Measurements from ENCODE around the gene CFB. TPM values are rescaled to one million over a fixed set of nuclear protein-coding genes. Genes with fewer than 3 reads are reported as not detected.

CFB gene
- total and polyA plus RNA-seq, 2 of the 13 experiments (the other 11 are each of a cell fraction or from before 2014, with no cell fraction given) = 171 to 513 TPM

DNA sequence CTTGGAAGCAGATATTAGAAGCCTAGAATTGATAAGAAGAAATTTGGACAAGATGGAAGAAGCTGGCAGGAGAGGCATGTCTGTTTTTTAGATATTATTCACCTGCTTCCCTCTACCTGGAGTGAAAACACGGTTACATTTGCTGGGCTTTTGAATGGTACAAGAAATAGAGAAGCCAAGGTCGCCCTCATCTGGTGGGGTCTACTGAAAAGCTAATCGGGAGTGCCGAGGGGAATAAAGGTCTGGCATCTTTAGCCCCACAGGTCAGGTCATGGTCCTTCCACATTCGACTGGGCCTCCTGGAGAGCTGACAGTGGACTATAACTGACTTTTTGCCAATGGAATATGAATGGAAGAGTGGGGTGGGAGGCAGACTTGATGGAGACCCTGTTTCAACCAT is 23.0 kb upstream of the CFB start (continued):
- TF ChIP-seq ZNF747 (CRISPR knock-in tag; IDR thresholded peaks at IDR 0.05; ENCODE audit: borderline replicate concordance) (no peak), TCF7L2 (IDR thresholded peaks at IDR 0.05; ENCODE audit: low read depth, low read length) (no peak), TEAD2 (CRISPR knock-in tag; IDR thresholded peaks at IDR 0.05) (no peak), NCOA1 (CRISPR knock-in tag; IDR thresholded peaks at IDR 0.05) (no peak), ZNF746 (CRISPR knock-in tag; IDR thresholded peaks at IDR 0.05) (no peak), ZNF839 (CRISPR knock-in tag; IDR thresholded peaks at IDR 0.05; ENCODE audit: borderline replicate concordance) (no peak), KLF6 (CRISPR knock-in tag; IDR thresholded peaks at IDR 0.05) (no peak), NONO (IDR thresholded peaks at IDR 0.05) (no peak), NONO (CRISPR knock-in tag; conservative IDR thresholded peaks at IDR 0.05) (no peak), ZC3H4 (CRISPR knock-in tag; IDR thresholded peaks at IDR 0.05; ENCODE audit: borderline replicate concordance) (no peak), ZNF572 (CRISPR knock-in tag; IDR thresholded peaks at IDR 0.05) (0 out of 2 replicates have a peak, but pooled peaks have one; percentile 47), YEATS4 (CRISPR knock-in tag; IDR thresholded peaks at IDR 0.05; ENCODE audit: borderline replicate concordance) (peak; percentile 26; the same call in 1 of the 2 replicates), LCORL (IDR thresholded peaks at IDR 0.05) (no peak), LCORL (CRISPR knock-in tag; IDR thresholded peaks at IDR 0.05) (0 out of 2 replicates have a peak, but pooled peaks have one; percentile 64), TCF12 (IDR thresholded peaks at IDR 0.05) (no peak), TCF12 (CRISPR knock-in tag; IDR thresholded peaks at IDR 0.05) (no peak), FOXA3 (CRISPR knock-in tag; IDR thresholded peaks at IDR 0.05) (peak; percentile 9; the same call in 1 of the 2 replicates), ZNF121 (CRISPR knock-in tag; IDR thresholded peaks at IDR 0.05) (no peak), MYNN (CRISPR knock-in tag; IDR thresholded peaks at IDR 0.05; ENCODE audit: low read depth) (no peak), CREM (IDR thresholded peaks at IDR 0.05) (no peak), CREM (CRISPR knock-in tag; IDR thresholded peaks at IDR 0.05) (no peak), KLF11 (CRISPR knock-in tag; IDR thresholded peaks at IDR 0.05) (no peak)
- TF ChIP-seq, protein P1, sequence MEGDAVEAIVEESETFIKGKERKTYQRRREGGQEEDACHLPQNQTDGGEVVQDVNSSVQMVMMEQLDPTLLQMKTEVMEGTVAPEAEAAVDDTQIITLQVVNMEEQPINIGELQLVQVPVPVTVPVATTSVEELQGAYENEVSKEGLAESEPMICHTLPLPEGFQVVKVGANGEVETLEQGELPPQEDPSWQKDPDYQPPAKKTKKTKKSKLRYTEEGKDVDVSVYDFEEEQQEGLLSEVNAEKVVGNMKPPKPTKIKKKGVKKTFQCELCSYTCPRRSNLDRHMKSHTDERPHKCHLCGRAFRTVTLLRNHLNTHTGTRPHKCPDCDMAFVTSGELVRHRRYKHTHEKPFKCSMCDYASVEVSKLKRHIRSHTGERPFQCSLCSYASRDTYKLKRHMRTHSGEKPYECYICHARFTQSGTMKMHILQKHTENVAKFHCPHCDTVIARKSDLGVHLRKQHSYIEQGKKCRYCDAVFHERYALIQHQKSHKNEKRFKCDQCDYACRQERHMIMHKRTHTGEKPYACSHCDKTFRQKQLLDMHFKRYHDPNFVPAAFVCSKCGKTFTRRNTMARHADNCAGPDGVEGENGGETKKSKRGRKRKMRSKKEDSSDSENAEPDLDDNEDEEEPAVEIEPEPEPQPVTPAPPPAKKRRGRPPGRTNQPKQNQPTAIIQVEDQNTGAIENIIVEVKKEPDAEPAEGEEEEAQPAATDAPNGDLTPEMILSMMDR (CRISPR knock-in tag; IDR thresholded peaks at IDR 0.05) = peak; percentile 84
- TF ChIP-seq, protein P2, sequence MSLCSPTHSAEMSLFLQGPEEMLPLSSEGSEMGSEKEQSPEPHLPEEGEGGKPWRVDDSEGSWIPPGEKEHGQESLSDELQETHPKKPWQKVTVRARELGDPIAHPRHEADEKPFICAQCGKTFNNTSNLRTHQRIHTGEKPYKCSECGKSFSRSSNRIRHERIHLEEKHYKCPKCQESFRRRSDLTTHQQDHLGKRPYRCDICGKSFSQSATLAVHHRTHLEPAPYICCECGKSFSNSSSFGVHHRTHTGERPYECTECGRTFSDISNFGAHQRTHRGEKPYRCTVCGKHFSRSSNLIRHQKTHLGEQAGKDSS (CRISPR knock-in tag; IDR thresholded peaks at IDR 0.05; ENCODE audit: borderline replicate concordance, low read depth) = no peak
- TF ChIP-seq, protein P3, sequence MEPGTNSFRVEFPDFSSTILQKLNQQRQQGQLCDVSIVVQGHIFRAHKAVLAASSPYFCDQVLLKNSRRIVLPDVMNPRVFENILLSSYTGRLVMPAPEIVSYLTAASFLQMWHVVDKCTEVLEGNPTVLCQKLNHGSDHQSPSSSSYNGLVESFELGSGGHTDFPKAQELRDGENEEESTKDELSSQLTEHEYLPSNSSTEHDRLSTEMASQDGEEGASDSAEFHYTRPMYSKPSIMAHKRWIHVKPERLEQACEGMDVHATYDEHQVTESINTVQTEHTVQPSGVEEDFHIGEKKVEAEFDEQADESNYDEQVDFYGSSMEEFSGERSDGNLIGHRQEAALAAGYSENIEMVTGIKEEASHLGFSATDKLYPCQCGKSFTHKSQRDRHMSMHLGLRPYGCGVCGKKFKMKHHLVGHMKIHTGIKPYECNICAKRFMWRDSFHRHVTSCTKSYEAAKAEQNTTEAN (CRISPR knock-in tag; conservative IDR thresholded peaks at IDR 0.05) = no peak
- TF ChIP-seq, protein P4, sequence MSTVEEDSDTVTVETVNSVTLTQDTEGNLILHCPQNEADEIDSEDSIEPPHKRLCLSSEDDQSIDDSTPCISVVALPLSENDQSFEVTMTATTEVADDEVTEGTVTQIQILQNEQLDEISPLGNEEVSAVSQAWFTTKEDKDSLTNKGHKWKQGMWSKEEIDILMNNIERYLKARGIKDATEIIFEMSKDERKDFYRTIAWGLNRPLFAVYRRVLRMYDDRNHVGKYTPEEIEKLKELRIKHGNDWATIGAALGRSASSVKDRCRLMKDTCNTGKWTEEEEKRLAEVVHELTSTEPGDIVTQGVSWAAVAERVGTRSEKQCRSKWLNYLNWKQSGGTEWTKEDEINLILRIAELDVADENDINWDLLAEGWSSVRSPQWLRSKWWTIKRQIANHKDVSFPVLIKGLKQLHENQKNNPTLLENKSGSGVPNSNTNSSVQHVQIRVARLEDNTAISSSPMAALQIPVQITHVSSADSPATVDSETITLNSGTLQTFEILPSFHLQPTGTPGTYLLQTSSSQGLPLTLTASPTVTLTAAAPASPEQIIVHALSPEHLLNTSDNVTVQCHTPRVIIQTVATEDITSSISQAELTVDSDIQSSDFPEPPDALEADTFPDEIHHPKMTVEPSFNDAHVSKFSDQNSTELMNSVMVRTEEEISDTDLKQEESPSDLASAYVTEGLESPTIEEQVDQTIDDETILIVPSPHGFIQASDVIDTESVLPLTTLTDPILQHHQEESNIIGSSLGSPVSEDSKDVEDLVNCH (CRISPR knock-in tag; IDR thresholded peaks at IDR 0.05) = no peak
- TF ChIP-seq, protein P5, sequence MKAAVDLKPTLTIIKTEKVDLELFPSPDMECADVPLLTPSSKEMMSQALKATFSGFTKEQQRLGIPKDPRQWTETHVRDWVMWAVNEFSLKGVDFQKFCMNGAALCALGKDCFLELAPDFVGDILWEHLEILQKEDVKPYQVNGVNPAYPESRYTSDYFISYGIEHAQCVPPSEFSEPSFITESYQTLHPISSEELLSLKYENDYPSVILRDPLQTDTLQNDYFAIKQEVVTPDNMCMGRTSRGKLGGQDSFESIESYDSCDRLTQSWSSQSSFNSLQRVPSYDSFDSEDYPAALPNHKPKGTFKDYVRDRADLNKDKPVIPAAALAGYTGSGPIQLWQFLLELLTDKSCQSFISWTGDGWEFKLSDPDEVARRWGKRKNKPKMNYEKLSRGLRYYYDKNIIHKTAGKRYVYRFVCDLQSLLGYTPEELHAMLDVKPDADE (CRISPR knock-in tag; IDR thresholded peaks at IDR 0.05) = no peak
